Fibroblast of skin of back (primary cell): ENCODE data around the gene RFPL4A.

Experiments used
- DNase-seq: peaks from one replicate; pipeline ENCODE4 v3.0.0-alpha.2; 2013

The RFPL4A gene

DNA sequence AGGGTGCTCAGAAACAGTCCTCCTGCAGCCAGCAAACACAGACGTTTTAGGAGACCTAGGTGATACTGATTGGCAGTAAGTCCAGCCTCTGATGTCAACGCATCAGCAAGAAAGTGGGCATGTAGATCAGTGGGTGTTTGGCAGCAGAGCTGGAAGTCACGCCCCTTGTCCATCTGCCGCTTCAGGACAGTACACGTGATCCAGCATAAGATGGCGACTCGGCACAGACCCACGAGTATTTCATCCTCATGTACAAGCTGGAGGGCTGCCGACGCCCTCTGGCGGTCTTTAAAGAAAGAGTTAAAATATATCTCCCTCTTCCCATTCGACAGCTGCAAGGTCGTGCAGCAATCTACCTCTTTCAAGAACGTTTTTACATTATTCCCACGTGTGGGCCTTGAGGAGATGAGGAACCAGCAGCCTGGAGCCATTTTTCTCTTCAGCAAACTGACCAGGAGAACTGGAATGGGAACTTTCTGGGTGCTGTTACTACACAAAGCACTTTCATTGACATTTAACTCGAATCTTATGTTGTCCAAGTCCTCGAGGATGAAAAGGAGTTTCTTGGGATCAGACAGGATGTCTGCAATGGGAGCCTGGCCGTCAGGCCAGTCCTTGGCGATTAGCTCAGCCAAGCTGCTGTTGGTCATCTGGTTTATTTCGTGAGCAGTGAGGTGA is 50.6 kb downstream of the RFPL4A start:
- DNase-seq = peak; percentile 16

GRCh38 chr19:55811340-55811739 is 52.4 kb downstream of the RFPL4A start:
- no peak for DNase-seq

DNA sequence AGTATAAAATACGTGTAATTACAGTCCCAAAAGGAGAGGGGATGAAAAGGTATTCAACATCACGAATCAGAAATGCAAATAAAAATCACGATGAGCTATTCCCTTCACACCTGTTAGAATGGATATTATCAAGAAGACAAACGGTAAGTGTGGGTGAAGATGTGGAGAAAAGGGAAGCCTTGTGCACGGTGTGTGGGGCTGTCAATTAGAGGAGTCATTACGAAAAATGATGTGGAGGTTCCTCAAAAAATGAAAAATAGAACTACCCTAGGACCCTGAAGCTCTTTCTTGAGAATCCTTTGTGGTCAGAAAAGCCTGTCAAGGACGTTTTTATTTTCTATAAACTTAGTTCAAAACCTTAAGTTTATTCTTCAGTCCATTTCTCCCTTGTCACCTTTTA is 53.6 kb downstream of the RFPL4A start:
- no peak for DNase-seq
